H1 (cell line): ENCODE measurements around the gene ACTL10. TPM values are rescaled to one million over a fixed set of nuclear protein-coding genes. Genes with fewer than 3 reads are reported as not detected.

Source experiments
- CTCF ChIA-PET: fragments of 300-600 bp; sonication (Branson Sonifier 250); formaldehyde crosslinking; loops from one replicate; lab custom pipeline; 2021; ENCODE audit not compliant: partially characterized antibody; lab: Charles Lee
- POLR2A ChIA-PET: fragments of 300-600 bp; sonication (Branson Sonifier 250); formaldehyde crosslinking; loops from one replicate; lab custom pipeline; 2021; ENCODE audit warnings: inconsistent platforms; ENCODE audit not compliant: partially characterized antibody; lab: Charles Lee
- DNase-seq, 2 experiments: peaks; one replicate each; pipeline versions ENCODE4 v3.0.0 to v3.0.0-alpha.2; 2010 to 2022; ENCODE audit warnings: low spot score in 2 of 2, low read depth in 1 of 2, mixed read lengths in 1 of 2
- FAIRE-seq: peaks from 2 replicates; lab custom pipeline; 2011; peaks lifted over from hg19 to GRCh38; lab: Jason Lieb, UNC
- H2AFZ ChIP-seq: 2 replicates; pipeline ENCODE4 v1.8.1; 2012; ENCODE audit warnings: low read length, inconsistent platforms
- H2AK5ac ChIP-seq: 2 replicates; pipeline ENCODE4 v1.6.1; 2013; ENCODE audit warnings: low read depth, low read length
- H2BK120ac ChIP-seq: replicated peaks from 2 replicates; pipeline ENCODE3; 2013; ENCODE audit warnings: low read depth, low read length, inconsistent platforms
- H2BK12ac ChIP-seq: 2 replicates; pipeline ENCODE4 v1.6.1; 2013; ENCODE audit warnings: low read depth, low read length
- H2BK15ac ChIP-seq: 2 replicates; pipeline ENCODE4 v1.6.1; 2013; ENCODE audit warnings: low read length
- H2BK20ac ChIP-seq: 2 replicates; pipeline ENCODE4 v1.6.1; 2013; ENCODE audit warnings: low read length
- H2BK5ac ChIP-seq: 2 replicates; pipeline ENCODE4 v1.6.1; 2013; ENCODE audit warnings: low read depth, low read length
- H3K14ac ChIP-seq: 2 replicates; pipeline ENCODE4 v1.6.1; 2013; ENCODE audit warnings: inconsistent platforms; ENCODE audit not compliant: insufficient read length
- H3K18ac ChIP-seq: 2 replicates; pipeline ENCODE4 v1.6.1; 2013; ENCODE audit warnings: low read length; ENCODE audit errors: extremely low read depth
- H3K23ac ChIP-seq: 2 replicates; pipeline ENCODE4 v1.6.1; 2013; ENCODE audit warnings: inconsistent platforms; ENCODE audit not compliant: insufficient read length
- H3K23me2 ChIP-seq: 2 replicates; pipeline ENCODE4 v1.6.1; 2013; ENCODE audit warnings: low read depth, low read length
- H3K27ac ChIP-seq: 2 replicates; pipeline ENCODE4 v1.6.1; 2011; ENCODE audit warnings: low read depth, low read length, inconsistent platforms
- H3K27me3 ChIP-seq, 4 experiments: replicated peaks in 1 of 4; 1 replicate in 1 of 4; 2 replicates in 3 of 4; pipeline versions ENCODE4 v1.6.1 to v1.8.1; 2011 to 2013; ENCODE audit warnings: low read length in 3 of 4, mild to moderate bottlenecking in 3 of 4, inconsistent platforms in 2 of 4, mixed read lengths in 2 of 4, moderate library complexity in 1 of 4; ENCODE audit not compliant: control insufficient read depth in 3 of 4, insufficient read depth in 3 of 4; ENCODE audit errors: extremely low read depth in 1 of 4
- H3K36me3 ChIP-seq, 4 experiments: 2 replicates each; pipeline versions ENCODE4 v1.6.1 to v1.8.1; 2011 to 2013; ENCODE audit warnings: mild to moderate bottlenecking in 4 of 4, low read length in 3 of 4, moderate library complexity in 2 of 4, control low read depth in 1 of 4, inconsistent platforms in 1 of 4; ENCODE audit not compliant: insufficient read depth in 4 of 4, control insufficient read depth in 2 of 4
- H3K4ac ChIP-seq: replicated peaks from 2 replicates; pipeline ENCODE3; 2013; ENCODE audit warnings: low read length, low read depth, mixed read lengths, inconsistent platforms; ENCODE audit not compliant: insufficient read length
- H3K4me1 ChIP-seq, 4 experiments: replicated peaks in 1 of 4; 1 replicate in 1 of 4; 2 replicates in 3 of 4; pipeline versions ENCODE4 v1.6.1 to v1.8.1; 2011 to 2013; ENCODE audit warnings: low read length in 3 of 4, inconsistent platforms in 2 of 4, mixed read lengths in 1 of 4; ENCODE audit not compliant: insufficient read depth in 4 of 4, control insufficient read depth in 3 of 4
- H3K4me2 ChIP-seq, 2 experiments: 2 replicates each; pipeline versions ENCODE4 v1.6.1 to v1.8.1; 2011 to 2013; ENCODE audit warnings: low read depth in 2 of 2, low read length in 2 of 2, control low read depth in 1 of 2, inconsistent platforms in 1 of 2, mild to moderate bottlenecking in 1 of 2; ENCODE audit not compliant: insufficient read depth in 1 of 2
- H3K4me3 ChIP-seq, 4 experiments: fragments of 200-600, 300-600 bp in 1 of 4; sonication (generic), shearing (Covaris generic), sonication (Bioruptor Twin) in 1 of 4; 2 replicates each; pipeline versions ENCODE4 v1.5.1 to v1.8.1; 2011 to 2016; ENCODE audit warnings: low read length in 4 of 4, low read depth in 3 of 4, control low read depth in 2 of 4, inconsistent platforms in 2 of 4, mild to moderate bottlenecking in 2 of 4, mixed read lengths in 1 of 4, moderate library complexity in 1 of 4; ENCODE audit not compliant: insufficient read depth in 2 of 4; ENCODE audit errors: extremely low read depth in 1 of 4
- H3K56ac ChIP-seq: replicated peaks from 2 replicates; pipeline ENCODE3; 2013; ENCODE audit warnings: low read depth, mild to moderate bottlenecking, mixed read lengths, low read length, inconsistent platforms; ENCODE audit not compliant: insufficient read length
- H3K79me1 ChIP-seq: 2 replicates; pipeline ENCODE4 v1.6.1; 2013; ENCODE audit warnings: low read depth, low read length, control low read depth
- H3K79me2 ChIP-seq, 2 experiments: 2 replicates each; pipeline versions ENCODE4 v1.6.1 to v1.8.1; 2012 to 2013; ENCODE audit warnings: low read length in 2 of 2, mild to moderate bottlenecking in 2 of 2, inconsistent platforms in 1 of 2; ENCODE audit not compliant: insufficient read depth in 2 of 2, control insufficient read depth in 1 of 2
- H3K9ac ChIP-seq, 4 experiments: replicated peaks in 1 of 4; 1 replicate in 1 of 4; 2 replicates in 3 of 4; pipeline versions ENCODE4 v1.6.1 to v1.8.1; 2011 to 2013; ENCODE audit warnings: low read depth in 3 of 4, low read length in 3 of 4, control low read depth in 2 of 4, mild to moderate bottlenecking in 2 of 4, moderate library complexity in 2 of 4, inconsistent platforms in 1 of 4; ENCODE audit errors: extremely low read depth in 1 of 4
- H3K9me3 ChIP-seq, 2 experiments: 2 replicates each; pipeline versions ENCODE4 v1.6.1 to v1.8.1; 2012 to 2013; ENCODE audit warnings: mild to moderate bottlenecking in 2 of 2, moderate library complexity in 2 of 2, control low read depth in 1 of 2, inconsistent platforms in 1 of 2, low read depth in 1 of 2, low read length in 1 of 2, mixed read lengths in 1 of 2; ENCODE audit not compliant: insufficient read depth in 2 of 2
- H4K20me1 ChIP-seq, 2 experiments: replicated peaks in 1 of 2; 2 replicates each; pipeline versions ENCODE3 to v1.8.1; 2011 to 2013; ENCODE audit warnings: inconsistent platforms in 2 of 2, low read length in 2 of 2, mild to moderate bottlenecking in 1 of 2; ENCODE audit not compliant: insufficient read depth in 2 of 2, control insufficient read depth in 1 of 2
- H4K5ac ChIP-seq: 2 replicates; pipeline ENCODE4 v1.6.1; 2013; ENCODE audit warnings: low read length, low read depth, mixed read lengths, inconsistent platforms; ENCODE audit not compliant: insufficient read length
- H4K8ac ChIP-seq: 2 replicates; pipeline ENCODE4 v1.8.0; 2013; ENCODE audit warnings: mild to moderate bottlenecking, moderate library complexity, low read length, inconsistent platforms; ENCODE audit not compliant: insufficient read depth; ENCODE audit errors: extremely low read depth
- H4K91ac ChIP-seq: replicated peaks from 2 replicates; pipeline ENCODE3; 2013; ENCODE audit warnings: low read length, mixed read lengths, inconsistent platforms; ENCODE audit not compliant: insufficient read length
- CHD2 ChIP-seq: IDR thresholded peaks from 2 replicates; pipeline ENCODE4 v1.6.1; 2012; ENCODE audit warnings: low read length, improper control_type of control experiment
- GABPA ChIP-seq: IDR thresholded peaks from 2 replicates; pipeline ENCODE4 v1.6.1; 2011; ENCODE audit warnings: mild to moderate bottlenecking, low read length, moderate library complexity, borderline replicate concordance; ENCODE audit not compliant: insufficient read depth
- HDAC2 ChIP-seq, 2 experiments: fragments of 300-600 bp in 1 of 2; sonication (generic) in 1 of 2; IDR thresholded peaks; 2 replicates each; pipeline ENCODE4 v1.6.1; 2011 to 2012; ENCODE audit warnings: low read depth in 2 of 2, low read length in 2 of 2, mild to moderate bottlenecking in 2 of 2, moderate library complexity in 2 of 2, borderline replicate concordance in 1 of 2, inconsistent platforms in 1 of 2
- JUN ChIP-seq: IDR thresholded peaks from 2 replicates; pipeline ENCODE4 v1.6.1; 2011; ENCODE audit warnings: low read depth, mild to moderate bottlenecking, improper control_type of control experiment, low read length
- POLR2A ChIP-seq, 2 experiments: IDR thresholded peaks; 1 replicate in 1 of 2; 2 replicates in 1 of 2; pipeline ENCODE4 v1.6.1; 2011; ENCODE audit warnings: low read depth in 2 of 2, low read length in 2 of 2, mild to moderate bottlenecking in 2 of 2; ENCODE audit errors: control extremely low read depth in 1 of 2
- RXRA ChIP-seq: IDR thresholded peaks from 2 replicates; pipeline ENCODE4 v1.6.1; 2011; ENCODE audit warnings: low read depth, mild to moderate bottlenecking, low read length, moderate library complexity; ENCODE audit not compliant: insufficient read depth
- SRF ChIP-seq: IDR thresholded peaks from 2 replicates; pipeline ENCODE4 v1.6.1; 2011; ENCODE audit warnings: mild to moderate bottlenecking, low read depth, low read length, moderate library complexity
- SUZ12 ChIP-seq: fragments of 200-600 bp; sonication (generic); IDR thresholded peaks from 2 replicates; pipeline ENCODE4 v1.6.1; 2012; ENCODE audit warnings: mild to moderate bottlenecking, inconsistent platforms, low read length, moderate library complexity, mixed read lengths
- WGBS, 2 experiments: shearing (Covaris generic) in 1 of 2; methylation state at CpG; one replicate each; pipeline versions ENCODE4 v1.1.6 to v1.1.7; 2013 to 2015; ENCODE audit warnings: low lambda C conversion rate in 2 of 2, mixed read lengths in 2 of 2, inconsistent platforms in 1 of 2, low coverage in 1 of 2, missing lambda C conversion rate in 1 of 2; ENCODE audit not compliant: insufficient replicate concordance in 2 of 2, insufficient coverage in 1 of 2, insufficient read length in 1 of 2; ENCODE audit errors: extremely low coverage in 1 of 2, missing lambda C conversion rate in 1 of 2; 5-methylcytosine and 5-hydroxymethylcytosine counted together
- polyA plus RNA-seq, 7 experiments: library from polyadenylated mRNA; depleted of rRNA in 3 of 7; stranded (reverse) in 5 of 7; unstranded in 2 of 7; fragments of >200 nt in 5 of 7; fragments of 200-250 nt in 2 of 7; gene quantifications; 1 replicate in 5 of 7; 2 replicates in 1 of 7; 4 replicates in 1 of 7; pipeline versions ENCODE4 v1.2.1 to v1.2.3, GENCODE V29; 2011 to 2013; ENCODE audit warnings: missing spikeins in 2 of 7, mixed read lengths in 2 of 7
- total RNA-seq: library from RNA; stranded (reverse); fragmentation: NEBNext Ultra II Directional; extraction: Animal tissue kit (Norgen Biotek cat#: 25700); gene quantifications from 2 replicates; pipeline ENCODE4 v1.2.1, GENCODE V29; 2021
- TF ChIP-seq, protein P1 (sequence below): IDR thresholded peaks from 2 replicates; pipeline ENCODE4 v1.6.1; 2011; ENCODE audit warnings: low read length, improper control_type of control experiment
- TF ChIP-seq, protein P2 (sequence below): IDR thresholded peaks from 2 replicates; pipeline ENCODE4 v1.6.1; 2012; ENCODE audit warnings: inconsistent platforms

Gene ACTL10
- total and polyA plus RNA-seq, 2 of the 8 experiments (the other 6 are each of a cell fraction or from before 2014, with no cell fraction given): 0.26 TPM; not detected in 1

DNA sequence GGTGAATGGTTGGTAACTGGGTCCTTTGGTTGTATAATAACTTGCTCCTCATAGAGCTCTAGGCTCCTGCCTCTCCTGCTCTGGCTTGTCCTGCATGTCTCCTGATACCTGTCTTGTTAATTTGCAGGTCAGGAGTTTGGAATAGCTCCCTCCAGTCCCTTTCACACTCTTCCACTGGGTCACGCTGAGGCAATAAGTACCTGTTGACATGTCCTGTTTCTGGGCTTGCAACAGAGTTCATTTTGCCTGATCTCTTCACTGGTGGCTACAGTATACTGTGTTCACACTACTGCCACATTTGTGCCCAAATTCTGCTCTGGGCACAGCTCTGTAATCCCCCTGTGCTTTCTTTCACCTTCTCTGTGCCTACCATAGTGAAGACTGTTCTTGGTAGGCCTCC lies 30.0 kb upstream of the ACTL10 start:
- H2BK120ac ChIP-seq: no peak overlapping the region
- no peaks in the 10 kb centered on the region for H3K23me2 ChIP-seq
- no peak overlapping the region for H3K14ac ChIP-seq
- H3K36me3 ChIP-seq: peaks cover 0 to 22% (median 2%) of the 10 kb centered on the region in 4 experiments; a peak in 4 of 8 replicates
- H4K20me1 ChIP-seq: no peaks in the 10 kb centered on the region
- H3K4ac ChIP-seq: no peak overlapping the region
- ChIA-PET CTCF (no interaction called here), POLR2A (interaction anchor here (0.8 kb wide), 1 partner anchor 11 kb away, joined by 3 read pairs; no protein-coding TSS in a partner anchor)
- no peak overlapping the region for H3K9ac ChIP-seq
- TF ChIP-seq, protein P1, sequence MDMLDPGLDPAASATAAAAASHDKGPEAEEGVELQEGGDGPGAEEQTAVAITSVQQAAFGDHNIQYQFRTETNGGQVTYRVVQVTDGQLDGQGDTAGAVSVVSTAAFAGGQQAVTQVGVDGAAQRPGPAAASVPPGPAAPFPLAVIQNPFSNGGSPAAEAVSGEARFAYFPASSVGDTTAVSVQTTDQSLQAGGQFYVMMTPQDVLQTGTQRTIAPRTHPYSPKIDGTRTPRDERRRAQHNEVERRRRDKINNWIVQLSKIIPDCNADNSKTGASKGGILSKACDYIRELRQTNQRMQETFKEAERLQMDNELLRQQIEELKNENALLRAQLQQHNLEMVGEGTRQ: no peak
- TF ChIP-seq POLR2A (IDR thresholded peaks at IDR 0.05; ENCODE audit: control extremely low read depth in 1 of 2, low read depth in 2 of 2, low read length in 2 of 2) (no peak), SUZ12 (no peak), GABPA (no peak), SRF (no peak), RXRA (no peak), JUN (no peak), HDAC2 (IDR thresholded peaks at IDR 0.05; ENCODE audit: borderline replicate concordance in 1 of 2, low read depth in 2 of 2, low read length in 2 of 2) (no peak), CHD2 (no peak)
- TF ChIP-seq, protein P2, sequence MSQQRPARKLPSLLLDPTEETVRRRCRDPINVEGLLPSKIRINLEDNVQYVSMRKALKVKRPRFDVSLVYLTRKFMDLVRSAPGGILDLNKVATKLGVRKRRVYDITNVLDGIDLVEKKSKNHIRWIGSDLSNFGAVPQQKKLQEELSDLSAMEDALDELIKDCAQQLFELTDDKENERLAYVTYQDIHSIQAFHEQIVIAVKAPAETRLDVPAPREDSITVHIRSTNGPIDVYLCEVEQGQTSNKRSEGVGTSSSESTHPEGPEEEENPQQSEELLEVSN: no peak
- no peaks in the 10 kb centered on the region for H3K9me3 ChIP-seq
- no peak overlapping the region for H2BK20ac ChIP-seq
- no peak overlapping the region for H2AFZ ChIP-seq
- no peaks in the 10 kb centered on the region for H3K27me3 ChIP-seq
- H3K18ac ChIP-seq: no peak overlapping the region
- 94% methylated on average over 1 of the region's 1 CpG; no CpG with 5 or more reads in 1 of the 2 experiments for WGBS, 2 experiments
- DNase-seq: no peak
- no peak overlapping the region for H2BK15ac ChIP-seq
- no peak overlapping the region for H3K56ac ChIP-seq
- FAIRE-seq: no peak
- no peak overlapping the region for H2BK12ac ChIP-seq
- H3K4me3 ChIP-seq: no peak overlapping the region
- H2AK5ac ChIP-seq: no peak overlapping the region
- no peak overlapping the region for H4K5ac ChIP-seq
- H3K27ac ChIP-seq: no peak overlapping the region
- no peaks in the 10 kb centered on the region for H3K79me1 ChIP-seq
- H2BK5ac ChIP-seq: no peak overlapping the region
- H4K8ac ChIP-seq: no peak overlapping the region
- H3K23ac ChIP-seq: no peak overlapping the region
- H3K79me2 ChIP-seq: no peaks in the 10 kb centered on the region
- H3K4me2 ChIP-seq: no peak overlapping the region
- no peaks in the 10 kb centered on the region for H3K4me1 ChIP-seq
- no peak overlapping the region for H4K91ac ChIP-seq
